Neural cell (in vitro differentiated cells): ENCODE measurements around the gene HUNK. TPM values are rescaled to one million over a fixed set of nuclear protein-coding genes. Genes with fewer than 3 reads are reported as not detected.

Experiments
- H2AFZ ChIP-seq: fragments of 200-600, 300-800 bp; sonication (generic), shearing (Covaris generic); 2 replicates; pipeline ENCODE4 v1.6.0; 2014; ENCODE audit warnings: low read depth, mild to moderate bottlenecking, antibody characterized with exemption, low read length, moderate library complexity
- H3F3A ChIP-seq: fragments of 200-600 bp; shearing (Covaris generic); 2 replicates; pipeline ENCODE4 v1.6.1; 2016; ENCODE audit warnings: mild to moderate bottlenecking, moderate library complexity, mixed read lengths, antibody characterized with exemption, low read length; ENCODE audit not compliant: insufficient read depth, poor library complexity, severe bottlenecking
- H3K27ac ChIP-seq: fragments of 200-600, 300-800 bp; sonication (generic), shearing (Covaris generic); 2 replicates; pipeline ENCODE4 v1.5.1; 2014; ENCODE audit warnings: mild to moderate bottlenecking, low read length, moderate library complexity
- H3K27me3 ChIP-seq: fragments of 300-800, 200-600 bp; sonication (generic), shearing (Covaris generic); 2 replicates; pipeline ENCODE4 v1.6.0; 2014; ENCODE audit warnings: mild to moderate bottlenecking, low read depth, low read length, moderate library complexity; ENCODE audit not compliant: insufficient read depth
- H3K36me3 ChIP-seq: fragments of 300-800, 200-600 bp; sonication (generic), shearing (Covaris generic); 2 replicates; pipeline ENCODE4 v1.5.1; 2014; ENCODE audit warnings: mild to moderate bottlenecking, antibody characterized with exemption, low read length, moderate library complexity; ENCODE audit not compliant: insufficient read depth
- H3K4me2 ChIP-seq: fragments of 300-800, 200-600 bp; sonication (generic), shearing (Covaris generic); 2 replicates; pipeline ENCODE4 v1.6.0; 2014; ENCODE audit warnings: mild to moderate bottlenecking, low read length
- H3K4me3 ChIP-seq: fragments of 300-800, 200-600 bp; sonication (generic), shearing (Covaris generic); 2 replicates; pipeline ENCODE4 v1.5.1; 2014; ENCODE audit warnings: mild to moderate bottlenecking, low read length, moderate library complexity
- H3K79me2 ChIP-seq: fragments of 200-600 bp; shearing (Covaris generic); replicated peaks from 2 replicates; pipeline ENCODE4 v1.6.0; 2014; ENCODE audit warnings: mild to moderate bottlenecking, low read length, moderate library complexity; ENCODE audit not compliant: insufficient read depth
- H3K9ac ChIP-seq: fragments of 300-800, 200-600 bp; sonication (generic), shearing (Covaris generic); 2 replicates; pipeline ENCODE4 v1.6.1; 2016; ENCODE audit warnings: mild to moderate bottlenecking, low read length, mixed read lengths
- H3K9me2 ChIP-seq: fragments of 200-600 bp; shearing (Covaris generic); 2 replicates; pipeline ENCODE4 v1.6.1; 2016; ENCODE audit warnings: mild to moderate bottlenecking, low read length, mixed read lengths; ENCODE audit not compliant: insufficient read depth
- H3K9me3 ChIP-seq: fragments of 200-600, 300-800 bp; sonication (generic), shearing (Covaris generic); 2 replicates; pipeline ENCODE4 v1.6.1; 2016; ENCODE audit warnings: mild to moderate bottlenecking, mixed run types, low read length, moderate library complexity, mixed read lengths
- H4K20me1 ChIP-seq: fragments of 200-600 bp; shearing (Covaris generic); 2 replicates; pipeline ENCODE4 v1.6.1; 2016; ENCODE audit warnings: mild to moderate bottlenecking, mixed run types; ENCODE audit not compliant: insufficient read depth
- CTCF ChIP-seq: fragments of 450-650 bp; IDR thresholded peaks from 2 replicates; pipeline ENCODE4 v1.5.1; 2014; ENCODE audit warnings: antibody characterized with exemption, mild to moderate bottlenecking, moderate library complexity; ENCODE audit not compliant: poor library complexity, severe bottlenecking
- EP300 ChIP-seq: fragments of 450-650 bp; conservative IDR thresholded peaks from 2 replicates; pipeline ENCODE4 v1.6.1; 2014; ENCODE audit warnings: antibody characterized with exemption, mild to moderate bottlenecking, moderate library complexity; ENCODE audit not compliant: poor library complexity, severe bottlenecking
- EZH2 ChIP-seq: fragments of 200-600, 300-800 bp; shearing (Covaris generic), sonication (generic); IDR thresholded peaks from 2 replicates; pipeline ENCODE4 v1.6.1; 2014; ENCODE audit warnings: antibody characterized with exemption, low read length, borderline replicate concordance, mild to moderate bottlenecking; ENCODE audit not compliant: insufficient read depth, poor library complexity, severe bottlenecking
- MXI1 ChIP-seq: fragments of 450-650 bp; conservative IDR thresholded peaks from 2 replicates; pipeline ENCODE4 v1.6.1; 2014; ENCODE audit warnings: antibody characterized with exemption, mild to moderate bottlenecking; ENCODE audit not compliant: poor library complexity, severe bottlenecking
- POLR2AphosphoS5 ChIP-seq: IDR thresholded peaks from 2 replicates; pipeline ENCODE4 v1.6.1; 2012
- RAD21 ChIP-seq: fragments of 450-650 bp; conservative IDR thresholded peaks from 2 replicates; pipeline ENCODE4 v1.6.1; 2014; ENCODE audit warnings: antibody characterized with exemption, mild to moderate bottlenecking, moderate library complexity
- REST ChIP-seq: IDR thresholded peaks from 2 replicates; pipeline ENCODE4 v1.6.1; 2012; ENCODE audit warnings: borderline replicate concordance
- SMC3 ChIP-seq: fragments of 450-650 bp; conservative IDR thresholded peaks from 2 replicates; pipeline ENCODE4 v1.6.1; 2014; ENCODE audit warnings: antibody characterized with exemption, mild to moderate bottlenecking, moderate library complexity; ENCODE audit not compliant: poor library complexity
- TAF1 ChIP-seq: IDR thresholded peaks from 2 replicates; pipeline ENCODE4 v1.6.1; 2012; ENCODE audit warnings: low read depth
- polyA plus RNA-seq: library from polyadenylated mRNA; depleted of rRNA; stranded (reverse); fragments of >200 nt; gene quantifications from 2 replicates; pipeline ENCODE4 v1.2.3, GENCODE V29; 2014

The HUNK gene
- polyA plus RNA-seq, 1 donor from 2014 or later = 9.3 TPM

- no peaks in the 10 kb centered on the region for H3K9me2 ChIP-seq
- no peak overlapping the region for H3K4me3 ChIP-seq
- H2AFZ ChIP-seq = no peak overlapping the region
- no peaks in the 10 kb centered on the region for H3K9me3 ChIP-seq
- H3K36me3 ChIP-seq = peaks cover 8% of the 10 kb centered on the region
- no peaks in the 10 kb centered on the region for H3K79me2 ChIP-seq
- H3K9ac ChIP-seq = no peak overlapping the region
- no peaks in the 10 kb centered on the region for H3F3A ChIP-seq
- H3K27me3 ChIP-seq = no peaks in the 10 kb centered on the region
- H4K20me1 ChIP-seq = no peaks in the 10 kb centered on the region
- H3K4me2 ChIP-seq = no peak overlapping the region
- no peak overlapping the region for H3K27ac ChIP-seq
- no peak for TF ChIP-seq POLR2AphosphoS5
- TF ChIP-seq CTCF = no peak
- no peak for TF ChIP-seq SMC3
- no peak for TF ChIP-seq REST
- TF ChIP-seq RAD21 = no peak
- TF ChIP-seq TAF1 = no peak
- TF ChIP-seq EZH2 = no peak
- TF ChIP-seq MXI1 = no peak
- TF ChIP-seq EP300 = no peak
Measured at GRCh38 chr21:31972622-31973021, 99.8 kb downstream of the HUNK start.

- no peaks in the 10 kb centered on the region for H3K79me2 ChIP-seq
- no peak overlapping the region for H3K9ac ChIP-seq
- peaks cover 8% of the 10 kb centered on the region for H3K36me3 ChIP-seq
- H3K4me2 ChIP-seq = no peak overlapping the region
- TF ChIP-seq EZH2 = no peak
- no peaks in the 10 kb centered on the region for H3K9me2 ChIP-seq
- no peak overlapping the region for H3K27ac ChIP-seq
- H4K20me1 ChIP-seq = no peaks in the 10 kb centered on the region
- H3K9me3 ChIP-seq = no peaks in the 10 kb centered on the region
- no peaks in the 10 kb centered on the region for H3K27me3 ChIP-seq
- H3K4me3 ChIP-seq = no peak overlapping the region
- H3F3A ChIP-seq = no peaks in the 10 kb centered on the region
- no peak overlapping the region for H2AFZ ChIP-seq
Measured at GRCh38 chr21:31973402-31973944, 100.7 kb downstream of the HUNK start.

- no peaks in the 10 kb centered on the region for H3K27me3 ChIP-seq
- H3K9me3 ChIP-seq = no peaks in the 10 kb centered on the region
- H4K20me1 ChIP-seq = no peaks in the 10 kb centered on the region
- no peaks in the 10 kb centered on the region for H3F3A ChIP-seq
- no peaks in the 10 kb centered on the region for H3K79me2 ChIP-seq
- no peaks in the 10 kb centered on the region for H3K9me2 ChIP-seq
- H3K27ac ChIP-seq = no peak overlapping the region
- no peak overlapping the region for H2AFZ ChIP-seq
- peaks cover 8% of the 10 kb centered on the region for H3K36me3 ChIP-seq
- no peak overlapping the region for H3K4me3 ChIP-seq
- no peak overlapping the region for H3K9ac ChIP-seq
- H3K4me2 ChIP-seq = no peak overlapping the region
- TF ChIP-seq RAD21 (no peak), CTCF (no peak), EP300 (no peak), REST (no peak), SMC3 (no peak), EZH2 (no peak), MXI1 (no peak), TAF1 (no peak), POLR2AphosphoS5 (no peak)
Measured at GRCh38 chr21:31974454-31974985, 101.7 kb downstream of the HUNK start.
